SU-DHL-6 (cell line): ENCODE results near the gene BANK1.

ENCODE experiments used
- EZH2phosphoT487 ChIP-seq: fragments of 200-600 bp; sonication (generic), shearing (Covaris generic); conservative IDR thresholded peaks from 2 replicates; pipeline ENCODE4 v1.6.1; 2018; ENCODE audit warnings: mild to moderate bottlenecking, antibody characterized with exemption, low read length, moderate library complexity, mixed read lengths
- TF ChIP-seq, protein P1 (sequence below): fragments of 200-600 bp; sonication (generic); IDR thresholded peaks from one replicate; pipeline ENCODE4 v1.5.1; 2017; ENCODE audit warnings: antibody characterized with exemption, mild to moderate bottlenecking, low read length, moderate library complexity; ENCODE audit not compliant: insufficient read depth, poor library complexity, severe bottlenecking

DNA sequence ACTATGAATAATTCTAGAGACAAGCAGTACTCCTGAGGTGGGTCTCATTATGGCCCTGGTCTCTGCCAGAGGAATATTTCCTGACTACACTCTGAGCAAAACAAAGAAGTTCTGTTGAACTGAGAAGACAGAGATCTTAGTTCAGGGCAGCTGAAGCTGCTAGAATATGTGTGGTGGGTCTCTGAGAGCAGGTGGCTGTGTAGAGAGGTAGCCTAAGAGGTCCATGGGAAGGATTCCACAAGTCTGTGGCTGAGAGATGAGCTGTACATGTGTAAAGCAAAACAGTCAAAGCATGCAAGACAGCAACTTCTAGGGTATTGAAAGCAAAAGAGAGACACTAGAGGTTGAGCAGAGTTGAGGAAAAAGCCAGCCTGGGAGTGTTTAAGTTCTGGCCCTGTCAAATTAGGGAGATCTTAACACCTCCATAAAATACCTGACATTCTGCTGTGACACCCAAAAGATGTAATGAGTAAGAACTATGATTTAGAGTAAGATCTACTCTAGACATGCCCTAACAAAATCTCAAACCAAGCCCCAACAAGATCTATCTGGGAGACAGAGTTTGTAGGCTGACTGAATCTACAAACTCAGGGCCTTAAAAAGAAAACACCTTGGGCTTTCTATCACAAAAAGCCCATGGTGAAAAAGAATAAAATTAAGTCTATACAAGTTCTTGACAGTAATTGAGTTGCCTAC, 274.4 kb downstream of the BANK1 start:
- TF ChIP-seq, protein P1, sequence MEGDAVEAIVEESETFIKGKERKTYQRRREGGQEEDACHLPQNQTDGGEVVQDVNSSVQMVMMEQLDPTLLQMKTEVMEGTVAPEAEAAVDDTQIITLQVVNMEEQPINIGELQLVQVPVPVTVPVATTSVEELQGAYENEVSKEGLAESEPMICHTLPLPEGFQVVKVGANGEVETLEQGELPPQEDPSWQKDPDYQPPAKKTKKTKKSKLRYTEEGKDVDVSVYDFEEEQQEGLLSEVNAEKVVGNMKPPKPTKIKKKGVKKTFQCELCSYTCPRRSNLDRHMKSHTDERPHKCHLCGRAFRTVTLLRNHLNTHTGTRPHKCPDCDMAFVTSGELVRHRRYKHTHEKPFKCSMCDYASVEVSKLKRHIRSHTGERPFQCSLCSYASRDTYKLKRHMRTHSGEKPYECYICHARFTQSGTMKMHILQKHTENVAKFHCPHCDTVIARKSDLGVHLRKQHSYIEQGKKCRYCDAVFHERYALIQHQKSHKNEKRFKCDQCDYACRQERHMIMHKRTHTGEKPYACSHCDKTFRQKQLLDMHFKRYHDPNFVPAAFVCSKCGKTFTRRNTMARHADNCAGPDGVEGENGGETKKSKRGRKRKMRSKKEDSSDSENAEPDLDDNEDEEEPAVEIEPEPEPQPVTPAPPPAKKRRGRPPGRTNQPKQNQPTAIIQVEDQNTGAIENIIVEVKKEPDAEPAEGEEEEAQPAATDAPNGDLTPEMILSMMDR = no peak
- TF ChIP-seq EZH2phosphoT487 = no peak
